Measurements from ENCODE around the gene RGR. TPM values are rescaled to one million over a fixed set of nuclear protein-coding genes. Genes with fewer than 3 reads are reported as not detected.

RGR gene
- total RNA-seq, 1 experiment from 2014 or later, result not detected

DNA sequence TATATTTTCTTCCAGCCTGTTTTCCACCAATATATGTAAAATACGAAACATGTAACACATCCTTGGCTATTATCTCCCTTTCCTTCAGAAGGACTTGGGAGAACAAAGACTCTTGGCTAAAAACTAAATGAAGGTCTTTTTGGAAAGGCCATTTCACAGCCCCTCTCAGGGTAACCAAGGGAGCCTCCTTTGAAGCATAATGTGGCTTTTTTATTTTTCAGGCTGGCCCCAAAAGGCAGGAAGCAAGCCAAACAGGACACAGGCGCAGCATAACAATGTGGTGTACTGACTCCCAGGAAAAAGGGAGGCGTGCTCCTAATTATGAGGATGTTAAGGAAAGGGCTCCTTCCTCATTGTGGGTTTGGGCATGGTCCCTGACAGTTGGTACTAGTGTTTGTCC is 53.2 kb downstream of the RGR start:
- Histone ChIP-seq H3K9me3 (ENCODE audit: control insufficient read depth, insufficient read depth, low read depth, low read length) (no peaks in the 10 kb centered on the region), H3K36me3 (ENCODE audit: control insufficient read depth, insufficient read depth, low read length) (no peaks in the 10 kb centered on the region), H3K27ac (ENCODE audit: low read length) (no peak overlapping the region), H3K27me3 (ENCODE audit: control insufficient read depth, insufficient read depth, low read length) (peaks cover 3% of the 10 kb centered on the region; the same call in 1 of the 2 replicates), H3K4me3 (ENCODE audit: low read depth in 2 of 2, low read length in 2 of 2) (no peak overlapping the region), H3K4me1 (ENCODE audit: control insufficient read depth, insufficient read depth, low read length) (no peaks in the 10 kb centered on the region)
- ATAC-seq (no peak), DNase-seq (ENCODE audit: low read depth, low spot score) (no peak)
- ChIA-PET CTCF (no interaction called here), POLR2A (no interaction called here)
- intact Hi-C loops (cut with micrococcal nuclease; ENCODE audit: unreplicated experiment) (no loop called here), in situ Hi-C loops (cut with HindIII; ENCODE audit: low pct_unique_long_range_greater_than_20kb, low sequenced_read_pairs) (no loop called here)
- no TSS peak for BruUV-seq (replicated peaks)
- no peak for TF ChIP-seq POLR2AphosphoS5 (IDR thresholded peaks at IDR 0.05; ENCODE audit: low read depth, low read length)

DNA sequence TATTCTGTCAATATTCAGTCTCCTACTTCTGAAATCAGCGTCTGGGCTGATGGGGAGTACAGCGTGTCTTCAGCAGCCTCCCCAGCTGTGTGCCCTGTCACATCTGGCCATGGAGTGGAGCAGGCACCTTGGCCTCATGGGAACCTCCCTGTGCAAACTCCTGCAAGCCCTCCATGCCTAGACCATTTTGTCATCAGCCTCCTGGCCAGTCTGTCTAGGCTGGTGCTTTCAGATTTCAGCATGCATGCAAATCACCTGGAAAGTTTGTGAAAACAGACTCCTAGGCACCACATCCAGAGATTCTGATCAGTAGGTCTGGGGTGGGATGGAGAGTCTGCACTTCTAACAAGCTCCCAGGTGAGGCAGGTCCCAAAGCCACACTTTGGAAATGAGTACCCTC is 57.4 kb downstream of the RGR start:
- Histone ChIP-seq H3K4me3 (ENCODE audit: low read depth in 2 of 2, low read length in 2 of 2) (no peak overlapping the region), H3K27ac (ENCODE audit: low read length) (no peak overlapping the region), H3K36me3 (ENCODE audit: control insufficient read depth, insufficient read depth, low read length) (no peaks in the 10 kb centered on the region), H3K4me1 (ENCODE audit: control insufficient read depth, insufficient read depth, low read length) (no peaks in the 10 kb centered on the region), H3K9me3 (ENCODE audit: control insufficient read depth, insufficient read depth, low read depth, low read length) (no peaks in the 10 kb centered on the region), H3K27me3 (ENCODE audit: control insufficient read depth, insufficient read depth, low read length) (0 out of 2 replicates have a peak, but pooled peaks cover 3% of the 10 kb centered on the region)
- ChIA-PET CTCF (no interaction called here), POLR2A (no interaction called here)
- intact Hi-C loops (cut with micrococcal nuclease; ENCODE audit: unreplicated experiment) (no loop called here), in situ Hi-C loops (cut with HindIII; ENCODE audit: low pct_unique_long_range_greater_than_20kb, low sequenced_read_pairs) (no loop called here)
- BruUV-seq (replicated peaks), result no TSS peak
- TF ChIP-seq POLR2AphosphoS5 (IDR thresholded peaks at IDR 0.05; ENCODE audit: low read depth, low read length), result no peak
- TF ChIP-seq SIN3A (IDR thresholded peaks at IDR 0.05; ENCODE audit: borderline replicate concordance, insufficient read depth, low read depth, low read length), result no peak
- TF ChIP-seq, protein P1, sequence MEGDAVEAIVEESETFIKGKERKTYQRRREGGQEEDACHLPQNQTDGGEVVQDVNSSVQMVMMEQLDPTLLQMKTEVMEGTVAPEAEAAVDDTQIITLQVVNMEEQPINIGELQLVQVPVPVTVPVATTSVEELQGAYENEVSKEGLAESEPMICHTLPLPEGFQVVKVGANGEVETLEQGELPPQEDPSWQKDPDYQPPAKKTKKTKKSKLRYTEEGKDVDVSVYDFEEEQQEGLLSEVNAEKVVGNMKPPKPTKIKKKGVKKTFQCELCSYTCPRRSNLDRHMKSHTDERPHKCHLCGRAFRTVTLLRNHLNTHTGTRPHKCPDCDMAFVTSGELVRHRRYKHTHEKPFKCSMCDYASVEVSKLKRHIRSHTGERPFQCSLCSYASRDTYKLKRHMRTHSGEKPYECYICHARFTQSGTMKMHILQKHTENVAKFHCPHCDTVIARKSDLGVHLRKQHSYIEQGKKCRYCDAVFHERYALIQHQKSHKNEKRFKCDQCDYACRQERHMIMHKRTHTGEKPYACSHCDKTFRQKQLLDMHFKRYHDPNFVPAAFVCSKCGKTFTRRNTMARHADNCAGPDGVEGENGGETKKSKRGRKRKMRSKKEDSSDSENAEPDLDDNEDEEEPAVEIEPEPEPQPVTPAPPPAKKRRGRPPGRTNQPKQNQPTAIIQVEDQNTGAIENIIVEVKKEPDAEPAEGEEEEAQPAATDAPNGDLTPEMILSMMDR (IDR thresholded peaks at IDR 0.05), result no peak
- TF ChIP-seq, protein P2, sequence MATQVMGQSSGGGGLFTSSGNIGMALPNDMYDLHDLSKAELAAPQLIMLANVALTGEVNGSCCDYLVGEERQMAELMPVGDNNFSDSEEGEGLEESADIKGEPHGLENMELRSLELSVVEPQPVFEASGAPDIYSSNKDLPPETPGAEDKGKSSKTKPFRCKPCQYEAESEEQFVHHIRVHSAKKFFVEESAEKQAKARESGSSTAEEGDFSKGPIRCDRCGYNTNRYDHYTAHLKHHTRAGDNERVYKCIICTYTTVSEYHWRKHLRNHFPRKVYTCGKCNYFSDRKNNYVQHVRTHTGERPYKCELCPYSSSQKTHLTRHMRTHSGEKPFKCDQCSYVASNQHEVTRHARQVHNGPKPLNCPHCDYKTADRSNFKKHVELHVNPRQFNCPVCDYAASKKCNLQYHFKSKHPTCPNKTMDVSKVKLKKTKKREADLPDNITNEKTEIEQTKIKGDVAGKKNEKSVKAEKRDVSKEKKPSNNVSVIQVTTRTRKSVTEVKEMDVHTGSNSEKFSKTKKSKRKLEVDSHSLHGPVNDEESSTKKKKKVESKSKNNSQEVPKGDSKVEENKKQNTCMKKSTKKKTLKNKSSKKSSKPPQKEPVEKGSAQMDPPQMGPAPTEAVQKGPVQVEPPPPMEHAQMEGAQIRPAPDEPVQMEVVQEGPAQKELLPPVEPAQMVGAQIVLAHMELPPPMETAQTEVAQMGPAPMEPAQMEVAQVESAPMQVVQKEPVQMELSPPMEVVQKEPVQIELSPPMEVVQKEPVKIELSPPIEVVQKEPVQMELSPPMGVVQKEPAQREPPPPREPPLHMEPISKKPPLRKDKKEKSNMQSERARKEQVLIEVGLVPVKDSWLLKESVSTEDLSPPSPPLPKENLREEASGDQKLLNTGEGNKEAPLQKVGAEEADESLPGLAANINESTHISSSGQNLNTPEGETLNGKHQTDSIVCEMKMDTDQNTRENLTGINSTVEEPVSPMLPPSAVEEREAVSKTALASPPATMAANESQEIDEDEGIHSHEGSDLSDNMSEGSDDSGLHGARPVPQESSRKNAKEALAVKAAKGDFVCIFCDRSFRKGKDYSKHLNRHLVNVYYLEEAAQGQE (IDR thresholded peaks at IDR 0.05; ENCODE audit: insufficient read depth in 1 of 2, low read depth in 2 of 2, low read length in 1 of 2), result no peak
- TF ChIP-seq TCF7L2 (IDR thresholded peaks at IDR 0.05; ENCODE audit: low read depth, low read length), result no peak
- DNase-seq (ENCODE audit: low read depth, low spot score) (no peak), ATAC-seq (peak; percentile 65)

DNA sequence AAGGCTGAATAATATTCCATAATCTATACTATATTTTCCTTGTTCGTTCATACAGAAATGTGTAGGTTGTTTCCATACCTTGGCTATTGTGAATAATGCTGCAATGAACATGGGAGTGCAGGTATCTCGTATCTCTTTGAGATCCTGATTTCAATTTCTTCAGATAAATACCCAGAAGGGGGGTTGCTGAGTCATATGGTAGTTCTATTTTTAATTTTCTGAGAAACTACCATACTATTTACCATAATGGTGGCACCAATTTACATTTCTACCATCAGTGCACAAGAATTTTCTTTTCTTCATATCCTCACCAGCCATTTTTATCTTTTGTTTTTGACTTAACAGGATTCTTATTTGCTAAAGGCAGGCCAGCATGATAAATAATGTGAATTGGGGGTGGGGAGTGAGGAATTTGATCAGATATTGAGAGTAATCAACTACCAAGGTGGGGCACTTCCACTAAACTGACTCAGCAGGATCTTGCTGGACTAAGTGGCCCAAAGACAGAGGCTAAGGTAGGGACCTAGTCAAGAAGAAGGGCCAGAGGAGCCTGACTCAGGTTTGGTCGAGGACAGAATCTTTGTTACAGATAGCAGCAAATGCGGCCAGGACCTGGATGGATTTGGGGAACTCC is 62.0 kb downstream of the RGR start:
- Histone ChIP-seq H3K27me3 (ENCODE audit: control insufficient read depth, insufficient read depth, low read length) (no peaks in the 10 kb centered on the region), H3K36me3 (ENCODE audit: control insufficient read depth, insufficient read depth, low read length) (no peaks in the 10 kb centered on the region), H3K4me1 (ENCODE audit: control insufficient read depth, insufficient read depth, low read length) (peaks cover 6% of the 10 kb centered on the region; the same call in 1 of the 2 replicates), H3K9me3 (ENCODE audit: control insufficient read depth, insufficient read depth, low read depth, low read length) (no peaks in the 10 kb centered on the region), H3K27ac (ENCODE audit: low read length) (no peak overlapping the region), H3K4me3 (ENCODE audit: low read depth in 2 of 2, low read length in 2 of 2) (no peak overlapping the region)
- BruUV-seq (replicated peaks), result no TSS peak
- in situ Hi-C loops (cut with HindIII; ENCODE audit: low pct_unique_long_range_greater_than_20kb, low sequenced_read_pairs), result no loop called here
- DNase-seq (ENCODE audit: low read depth, low spot score) (no peak), ATAC-seq (no peak)
- ChIA-PET POLR2A (interaction anchor here (0.6 kb wide), 1 partner anchor 26 kb away, joined by 3 read pairs; no protein-coding TSS in a partner anchor), CTCF (no interaction called here)
- intact Hi-C loops (cut with micrococcal nuclease; ENCODE audit: unreplicated experiment), result no loop called here
- no peak for TF ChIP-seq SIN3A (IDR thresholded peaks at IDR 0.05; ENCODE audit: borderline replicate concordance, insufficient read depth, low read depth, low read length)
- TF ChIP-seq, protein P1 (IDR thresholded peaks at IDR 0.05), result no peak
- no peak for TF ChIP-seq TCF7L2 (IDR thresholded peaks at IDR 0.05; ENCODE audit: low read depth, low read length)
- no peak for TF ChIP-seq POLR2AphosphoS5 (IDR thresholded peaks at IDR 0.05; ENCODE audit: low read depth, low read length)
